Lung microvascular endothelial cell (primary cell): ENCODE measurements around the gene TELO2. TPM values are rescaled to one million over a fixed set of nuclear protein-coding genes. Genes with fewer than 3 reads are reported as not detected.

Experiments used
- DNase-seq, 2 donors: peaks; one replicate each; pipeline versions ENCODE4 v3.0.0 to v3.0.0-alpha.2; 2010; ENCODE audit warnings: low read depth in 2 of 2
- total RNA-seq: library from RNA; depleted of rRNA; stranded (reverse); fragments of >200 nt; gene quantifications from 2 replicates; pipeline ENCODE4 v1.2.1, GENCODE V29; 2014

Gene TELO2
- total RNA-seq, 1 donor from 2014 or later, result 17.9 TPM

DNA sequence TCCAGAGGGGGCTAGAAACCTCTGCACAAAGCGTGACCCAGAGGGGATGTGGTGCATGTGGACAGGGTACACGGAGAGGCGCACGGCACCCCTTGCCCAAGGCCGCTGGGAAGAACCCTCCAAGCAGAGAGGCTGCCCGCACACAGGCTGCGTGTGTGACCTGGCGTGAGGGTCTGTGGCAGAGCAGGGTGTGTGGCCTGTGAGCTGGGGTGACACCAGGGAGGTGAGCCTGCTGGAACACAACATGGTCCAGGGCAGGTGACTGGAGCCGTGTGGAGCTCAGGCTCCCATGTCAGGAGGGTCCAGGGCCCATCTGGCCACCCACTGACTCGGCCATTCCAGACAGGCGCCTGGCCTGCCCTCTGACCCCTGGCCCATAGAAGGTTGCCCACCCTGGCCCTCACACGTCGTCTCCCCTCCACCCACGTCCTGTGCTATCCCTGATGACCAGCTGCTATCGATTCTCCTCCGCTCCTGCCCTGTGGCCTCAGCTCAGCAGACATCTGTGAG lies 25.5 kb downstream of the TELO2 start:
- DNase-seq, result no peak

DNA sequence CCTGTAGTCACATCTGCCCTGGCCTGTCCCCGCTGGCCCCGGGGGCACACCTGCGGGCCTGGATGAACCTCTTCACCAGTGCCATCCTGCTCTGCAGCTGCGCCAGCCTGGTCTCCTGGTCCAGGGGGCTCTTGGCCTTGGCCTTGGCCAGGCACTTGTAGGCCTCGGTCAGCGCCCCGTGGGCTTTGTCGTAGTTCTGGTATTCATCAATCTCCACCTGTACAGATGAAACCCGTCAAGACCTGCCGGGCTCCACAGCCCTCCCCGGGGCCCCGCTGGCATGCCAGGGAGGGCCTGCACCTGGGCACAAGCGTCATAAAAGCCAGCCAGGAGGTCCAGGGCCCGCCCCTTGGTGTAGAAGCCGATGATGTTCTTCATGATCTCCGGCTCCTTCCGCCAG lies 26.7 kb downstream of the TELO2 start:
- no peak for DNase-seq

DNA sequence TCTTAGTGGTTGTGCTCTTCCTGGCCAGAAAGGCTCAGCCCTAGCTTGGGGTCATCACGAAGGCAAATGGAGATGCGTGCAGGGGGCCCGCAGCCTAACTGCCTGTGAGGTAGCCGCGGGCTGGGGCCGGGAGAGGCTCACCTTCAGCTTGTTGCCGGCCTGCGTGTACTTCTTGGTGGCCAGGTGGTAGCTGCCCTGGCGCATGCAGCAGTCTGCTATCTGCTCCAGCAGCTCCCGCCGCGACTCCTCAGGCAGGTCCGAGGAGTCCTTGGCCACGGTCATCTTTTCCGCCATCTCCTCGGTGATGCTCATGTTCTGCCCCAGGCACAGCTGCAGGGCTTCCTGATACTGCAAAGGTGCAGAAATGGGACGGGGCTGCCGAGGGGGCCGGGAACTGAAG lies 27.3 kb downstream of the TELO2 start:
- DNase-seq, result no peak

DNA sequence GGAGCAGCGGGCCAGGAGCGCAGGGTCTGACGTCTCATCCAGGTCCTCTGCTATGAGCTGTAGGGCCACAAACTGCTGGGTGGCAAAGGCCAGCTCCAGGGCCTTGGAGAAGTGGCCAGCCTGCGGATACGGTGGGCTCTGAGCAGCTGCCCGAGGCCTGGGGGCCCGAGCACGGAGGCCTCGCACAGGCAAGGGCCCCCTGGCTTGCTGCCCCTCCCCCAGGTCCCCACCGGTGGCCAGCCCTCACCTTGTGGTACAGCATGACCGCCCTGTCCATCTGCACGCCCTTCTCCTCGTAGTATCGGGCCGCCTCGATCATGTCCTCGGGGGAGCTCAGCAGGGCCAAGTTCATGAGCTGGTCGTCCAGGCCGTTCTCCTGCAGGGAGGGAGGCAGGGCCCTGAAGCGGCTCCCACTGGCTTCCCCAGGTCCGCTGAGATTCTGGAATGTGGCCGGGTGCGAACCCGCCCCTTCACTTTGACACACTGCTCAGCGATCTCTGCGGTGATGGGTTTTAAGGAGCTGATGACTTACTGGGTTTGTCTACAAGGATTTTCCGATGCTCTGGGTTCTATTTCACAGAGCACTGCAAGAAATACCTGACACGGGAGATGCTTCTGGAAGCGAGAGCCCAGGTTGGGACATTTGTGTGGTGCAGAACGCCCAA lies 30.6 kb downstream of the TELO2 start:
- DNase-seq, result no peak

DNA sequence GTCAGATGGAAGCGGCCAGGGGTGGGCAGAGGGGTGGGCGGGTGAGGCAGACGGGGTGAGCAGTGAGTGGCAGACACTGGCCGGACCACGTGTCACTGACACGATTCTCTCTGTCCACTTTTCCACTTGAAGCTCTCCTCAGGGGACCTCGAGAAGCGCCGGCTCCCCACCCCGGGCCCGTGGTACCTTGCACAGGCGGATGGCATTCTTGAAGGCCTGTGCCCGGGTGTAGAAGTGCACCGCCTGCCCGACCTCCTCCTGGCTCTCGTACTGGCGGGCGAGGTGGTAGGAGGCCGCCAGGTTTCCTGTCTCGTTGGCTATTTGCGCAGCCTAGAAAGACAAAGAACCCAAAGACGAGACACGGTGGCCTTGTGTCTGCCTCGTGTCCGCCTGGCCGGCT lies 31.2 kb downstream of the TELO2 start:
- no peak for DNase-seq

DNA sequence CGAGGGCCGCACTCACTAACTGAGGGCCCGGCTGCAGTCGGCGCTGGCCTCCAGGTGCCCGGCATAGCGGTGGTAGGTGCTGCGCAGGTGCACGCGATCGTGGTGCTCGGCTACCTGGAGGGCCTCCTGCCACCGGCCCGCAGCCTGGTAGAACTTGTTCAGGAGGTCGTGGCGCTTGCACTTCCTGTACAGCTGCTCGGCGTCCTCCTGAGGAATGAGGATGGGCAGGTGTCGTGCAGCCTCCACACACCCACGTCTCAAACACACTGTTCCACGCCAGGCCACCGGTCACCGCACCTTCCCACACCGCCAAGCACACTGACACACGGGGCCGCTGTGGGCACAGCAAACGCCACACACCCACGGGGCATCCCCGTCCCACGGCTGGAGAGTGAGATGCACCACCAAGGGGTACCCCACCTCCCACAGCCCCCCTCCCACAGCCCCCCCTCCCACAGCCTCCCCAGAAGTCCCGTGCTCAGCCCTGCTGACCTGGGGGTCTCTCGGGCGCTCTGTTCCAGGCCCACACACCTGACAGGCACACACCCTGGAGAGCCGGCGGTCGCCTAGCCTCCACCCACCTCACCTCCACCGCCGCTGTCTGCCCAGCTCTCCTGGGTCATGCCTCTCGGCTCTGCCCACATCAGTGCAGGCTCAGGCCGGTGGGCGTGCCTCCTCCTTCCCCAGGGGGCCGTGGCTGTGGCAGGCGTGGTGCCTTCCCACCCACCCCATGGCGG lies 32.9 kb downstream of the TELO2 start:
- no peak for DNase-seq

DNA sequence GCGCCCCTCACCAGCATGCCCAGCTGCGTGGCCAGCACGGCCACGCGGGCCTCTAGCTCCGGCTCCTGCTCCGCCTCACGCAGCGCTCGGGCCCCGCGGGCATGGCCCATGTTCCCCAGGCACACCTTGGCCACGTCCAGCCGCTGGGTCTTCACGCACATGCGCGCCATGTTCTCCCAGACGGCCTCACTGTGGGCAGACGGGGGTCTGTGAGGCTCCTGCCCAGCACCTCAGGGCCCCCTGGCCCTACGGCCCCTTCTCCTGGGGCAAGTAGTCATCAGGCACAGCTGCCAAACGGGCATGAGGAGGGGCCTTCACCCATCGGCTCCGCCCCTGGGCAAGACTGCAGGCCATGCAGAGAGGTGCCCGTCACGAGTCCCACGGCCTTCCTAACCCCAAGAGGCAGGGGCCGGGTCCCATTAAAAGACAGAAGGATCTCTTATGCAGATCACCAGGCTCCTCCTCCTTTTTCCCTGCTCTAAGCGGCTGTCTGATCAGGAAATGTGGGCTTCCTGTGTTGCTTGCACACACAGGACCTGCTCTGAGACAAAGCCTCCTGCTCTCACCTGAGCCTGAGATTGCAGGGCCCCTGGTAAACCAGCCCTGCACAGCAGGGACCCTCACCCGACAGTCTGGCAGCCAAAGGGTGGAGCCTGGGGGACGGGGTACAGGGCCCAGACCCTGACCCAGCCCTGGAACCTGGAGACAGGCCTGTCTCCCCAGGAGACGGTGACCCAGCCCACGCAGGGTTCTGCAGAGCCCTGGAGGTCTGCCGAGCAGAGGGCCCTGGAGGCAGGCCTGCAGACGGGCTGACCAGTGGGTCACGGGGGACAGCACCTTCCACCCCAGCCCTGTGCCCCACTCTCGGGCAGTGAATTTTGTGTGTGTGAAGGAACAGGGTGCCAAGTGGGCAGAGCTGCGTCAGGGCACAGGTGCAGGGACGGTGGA lies 33.7 kb downstream of the TELO2 start:
- DNase-seq, result peak in 1 of 2 donors; percentile 23

DNA sequence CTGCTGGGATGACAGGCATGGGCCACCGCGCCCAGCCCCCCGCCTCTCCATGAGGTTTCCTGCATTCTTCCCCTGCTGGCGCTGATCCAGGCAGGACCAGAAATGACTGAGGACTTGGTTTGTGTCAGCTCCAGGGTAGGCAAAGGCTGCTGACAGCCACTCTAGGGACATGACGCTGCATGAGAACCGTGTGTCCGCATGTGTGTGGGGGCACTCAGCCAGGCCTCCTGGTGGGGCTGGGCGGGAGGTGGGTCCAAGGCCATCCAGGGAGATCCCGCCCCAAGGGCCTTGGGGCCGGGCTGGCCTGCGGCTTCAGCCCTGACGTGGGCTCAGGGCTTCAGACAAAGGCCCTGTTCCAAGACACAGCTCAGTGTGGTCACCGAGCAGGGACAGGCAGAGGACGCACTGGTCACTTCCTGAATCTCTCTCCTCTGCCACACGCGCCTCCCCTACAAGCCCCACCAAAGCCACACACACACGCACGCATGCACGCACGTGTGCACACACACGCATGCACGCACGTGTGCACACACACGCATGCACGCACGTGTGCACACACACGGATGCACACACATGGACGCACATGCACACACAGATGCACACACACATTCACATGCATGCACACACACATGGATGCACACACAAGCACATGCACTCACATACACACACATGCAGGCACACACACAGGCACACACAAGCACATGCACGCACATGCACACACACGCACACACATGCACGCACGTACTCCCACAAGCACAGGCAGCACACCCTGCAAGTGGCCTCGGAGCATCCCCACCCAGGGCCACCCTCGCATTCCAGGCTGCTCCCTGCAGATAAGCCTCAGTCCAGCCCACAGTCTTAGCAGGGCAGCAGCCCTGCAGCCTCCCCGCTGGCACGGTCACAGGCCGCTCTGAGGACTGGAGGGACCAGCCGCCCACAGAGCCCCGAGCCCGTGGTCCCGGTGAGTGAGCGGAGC lies 35.0 kb downstream of the TELO2 start:
- DNase-seq, result peak; percentile 59 to 81

DNA sequence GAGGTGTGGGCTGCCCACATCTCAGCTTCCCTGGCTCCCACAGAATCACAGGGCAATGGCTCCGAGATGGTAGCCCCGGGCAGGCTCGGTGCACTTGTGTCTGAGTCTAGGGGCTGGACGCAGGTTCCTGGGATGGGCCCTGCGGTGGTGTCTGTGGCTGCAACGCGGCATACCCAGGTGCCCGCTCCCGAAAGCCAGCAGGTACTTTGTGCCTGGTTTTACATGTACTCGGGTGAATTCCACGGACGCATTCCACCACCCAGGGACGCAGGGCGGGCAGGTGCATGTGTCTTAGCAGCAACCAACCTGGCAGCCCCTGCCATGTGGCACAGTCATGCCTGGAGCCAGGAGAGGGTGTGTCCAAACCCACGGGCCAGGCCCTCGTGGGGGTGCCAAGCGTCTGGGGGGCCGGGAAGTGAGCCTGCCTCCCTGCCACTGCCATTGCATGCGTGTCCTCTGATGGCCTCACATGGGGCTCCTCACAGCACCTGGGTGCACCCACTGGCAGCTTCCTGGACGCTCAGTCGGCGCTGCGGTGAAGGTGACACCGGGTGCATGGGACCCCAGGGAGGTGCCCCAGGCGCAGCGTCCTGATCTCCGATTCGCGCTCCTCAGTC lies 35.9 kb downstream of the TELO2 start:
- DNase-seq, result no peak

DNA sequence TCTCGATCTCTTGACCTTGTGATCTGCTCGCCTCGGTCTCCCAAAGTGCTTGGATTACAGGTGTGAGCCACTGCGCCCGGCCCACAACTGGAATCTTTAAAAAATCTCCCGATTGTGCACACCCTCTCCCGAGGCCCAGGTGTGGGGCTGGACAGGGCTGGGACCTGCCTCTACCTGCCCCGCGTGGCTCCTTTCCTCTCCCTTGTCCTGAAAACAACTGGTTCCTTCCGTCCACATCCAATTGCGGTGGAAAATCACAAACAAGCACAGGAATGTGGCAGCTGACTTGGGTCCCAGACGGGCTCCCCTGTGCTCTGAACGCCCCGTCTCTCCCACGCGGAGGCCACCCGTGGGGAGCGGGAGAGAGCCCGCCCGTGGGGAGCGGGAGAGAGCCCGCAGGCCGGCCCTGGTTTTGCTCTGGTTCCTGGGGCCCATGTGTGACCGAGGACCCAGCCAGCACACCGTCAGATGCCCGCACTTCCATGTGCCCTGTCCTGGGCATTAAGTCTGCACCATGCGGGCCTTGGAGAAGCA lies 37.3 kb downstream of the TELO2 start:
- DNase-seq, result no peak

DNA sequence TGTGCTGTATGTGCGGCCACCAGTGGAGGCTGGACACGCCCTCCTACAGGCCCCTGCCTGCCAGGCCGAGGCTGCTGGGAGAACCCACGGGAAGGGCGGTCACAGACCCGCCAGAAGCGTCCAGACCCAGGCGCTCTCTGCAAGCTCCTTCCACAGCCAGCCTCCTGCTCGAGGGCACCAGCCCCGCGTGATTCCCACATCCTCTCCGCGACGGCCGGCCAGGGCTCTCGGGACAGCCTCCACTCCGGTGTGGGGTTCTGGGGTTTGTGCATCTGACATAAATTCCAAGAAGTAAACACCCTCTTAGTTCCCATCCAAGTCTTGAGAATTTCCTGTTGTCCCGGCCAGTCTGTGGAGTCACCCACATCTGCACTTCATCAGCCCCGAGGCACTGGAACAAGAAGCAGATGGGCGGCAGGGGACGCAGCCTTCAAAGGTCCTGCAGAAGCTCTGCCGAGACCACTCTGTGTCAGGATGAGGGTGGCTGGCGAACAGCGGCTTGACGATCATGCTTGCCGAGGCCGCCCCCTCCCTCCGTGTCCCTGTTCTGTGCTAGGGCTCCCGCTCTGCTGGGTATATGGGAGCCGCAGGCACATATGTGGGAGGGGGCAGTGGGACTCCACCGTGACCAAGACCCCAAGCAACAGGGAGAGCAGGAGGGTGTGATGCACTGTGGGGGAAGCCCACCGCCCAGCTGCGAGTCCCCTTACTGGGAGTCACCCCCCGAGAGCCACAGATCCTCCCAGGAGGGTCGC lies 37.9 kb downstream of the TELO2 start:
- peak in 1 of 2 donors; percentile 45 for DNase-seq

DNA sequence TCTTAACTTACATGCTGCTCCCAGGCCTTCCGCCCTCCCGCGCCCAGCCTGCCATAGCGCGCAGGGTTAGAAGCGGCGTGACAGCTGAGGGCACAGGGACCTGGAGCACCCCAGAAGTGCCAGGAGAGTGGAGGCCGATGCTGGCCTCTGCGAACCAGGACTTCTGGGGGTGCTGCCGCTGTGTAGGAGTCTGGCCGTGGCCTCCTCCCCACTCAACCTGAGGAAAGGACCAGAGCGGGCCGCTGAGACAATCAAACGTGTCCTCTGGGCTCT lies 38.4 kb downstream of the TELO2 start:
- DNase-seq, result no peak

DNA sequence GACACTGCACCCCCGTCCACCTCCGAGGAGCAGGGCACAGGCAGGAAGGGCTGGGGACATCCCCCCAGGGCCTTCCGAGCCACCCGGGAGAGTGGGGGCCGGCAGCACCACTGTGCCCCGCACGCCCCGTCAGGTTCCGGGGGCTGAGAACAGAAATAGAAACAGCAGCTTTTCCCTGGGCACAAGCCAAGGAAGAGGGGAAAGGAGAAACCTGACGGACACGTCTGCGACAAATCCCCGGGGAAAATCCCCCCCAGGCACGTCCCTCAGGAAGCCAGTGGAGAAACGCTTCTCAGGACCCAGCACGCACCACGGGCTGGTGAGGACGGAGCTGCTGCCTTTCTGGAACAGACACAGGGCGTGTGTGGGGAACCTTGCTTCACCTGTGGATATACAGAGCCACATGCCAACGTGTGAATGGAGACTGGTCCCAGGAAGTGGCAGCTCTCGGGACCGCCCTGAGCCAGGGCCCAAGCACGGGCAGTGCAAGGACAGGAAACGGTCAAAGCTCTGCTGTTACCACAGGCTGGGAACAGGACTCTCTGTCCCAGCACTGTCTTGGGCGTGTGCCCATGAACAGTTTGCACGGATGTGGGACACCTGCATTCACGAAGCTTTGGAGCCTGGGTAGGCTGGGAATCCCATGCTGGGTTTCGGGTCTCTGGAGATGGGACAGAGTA lies 39.1 kb downstream of the TELO2 start:
- peak; percentile 32 to 60 for DNase-seq

DNA sequence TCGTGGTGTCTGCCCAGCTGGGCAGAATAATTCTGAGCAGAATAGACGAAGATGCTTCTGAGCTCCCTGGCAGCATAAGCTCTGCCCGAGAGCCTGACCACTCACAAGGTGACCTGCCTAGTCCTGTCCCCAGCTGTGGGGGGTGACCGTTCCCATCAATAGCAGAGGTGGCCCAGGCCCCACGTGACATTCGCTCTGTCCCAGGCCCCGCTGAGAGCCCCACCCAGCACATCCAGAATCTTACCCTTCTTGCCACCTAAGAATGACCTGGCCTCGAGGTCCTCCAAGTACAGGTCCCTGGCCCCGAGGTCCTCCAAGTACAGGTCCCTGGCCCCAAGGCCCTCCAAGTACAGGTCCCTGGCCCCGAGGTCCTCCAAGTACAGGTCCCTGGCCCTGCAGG lies 39.6 kb downstream of the TELO2 start:
- DNase-seq, result no peak

DNA sequence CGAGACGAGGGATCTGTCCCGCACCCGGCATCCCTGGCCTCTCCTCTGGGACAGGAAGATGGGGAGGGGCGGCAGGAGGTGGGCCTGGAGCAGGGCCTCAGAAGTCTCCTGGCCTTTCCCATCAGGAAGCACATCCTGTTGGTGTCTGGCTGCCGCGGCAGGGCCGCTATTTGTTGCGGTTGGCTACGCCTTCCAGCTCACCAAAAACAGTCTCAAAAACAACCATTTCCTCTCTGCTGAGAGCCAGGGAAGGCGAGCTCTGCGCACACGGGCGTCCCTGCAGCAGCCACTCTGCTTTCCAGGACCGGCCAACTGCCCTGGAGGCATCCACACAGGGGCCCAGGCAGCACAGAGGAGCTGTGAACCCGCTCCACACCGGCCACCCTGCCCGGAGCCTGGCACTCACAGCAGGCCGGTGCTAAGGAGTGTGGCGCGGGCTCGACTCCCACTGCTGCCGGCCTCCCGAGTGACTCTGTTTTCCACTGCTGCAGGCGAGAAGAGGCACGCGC lies 40.3 kb downstream of the TELO2 start, which contains the start of gene TMEM204:
TMEM204 (plus strand) TSS at position 224 of the 509 bp plus-strand sequence. CDS start 610 bp downstream, outside the sequence.
- peak; percentile 80 to 84 for DNase-seq

DNA sequence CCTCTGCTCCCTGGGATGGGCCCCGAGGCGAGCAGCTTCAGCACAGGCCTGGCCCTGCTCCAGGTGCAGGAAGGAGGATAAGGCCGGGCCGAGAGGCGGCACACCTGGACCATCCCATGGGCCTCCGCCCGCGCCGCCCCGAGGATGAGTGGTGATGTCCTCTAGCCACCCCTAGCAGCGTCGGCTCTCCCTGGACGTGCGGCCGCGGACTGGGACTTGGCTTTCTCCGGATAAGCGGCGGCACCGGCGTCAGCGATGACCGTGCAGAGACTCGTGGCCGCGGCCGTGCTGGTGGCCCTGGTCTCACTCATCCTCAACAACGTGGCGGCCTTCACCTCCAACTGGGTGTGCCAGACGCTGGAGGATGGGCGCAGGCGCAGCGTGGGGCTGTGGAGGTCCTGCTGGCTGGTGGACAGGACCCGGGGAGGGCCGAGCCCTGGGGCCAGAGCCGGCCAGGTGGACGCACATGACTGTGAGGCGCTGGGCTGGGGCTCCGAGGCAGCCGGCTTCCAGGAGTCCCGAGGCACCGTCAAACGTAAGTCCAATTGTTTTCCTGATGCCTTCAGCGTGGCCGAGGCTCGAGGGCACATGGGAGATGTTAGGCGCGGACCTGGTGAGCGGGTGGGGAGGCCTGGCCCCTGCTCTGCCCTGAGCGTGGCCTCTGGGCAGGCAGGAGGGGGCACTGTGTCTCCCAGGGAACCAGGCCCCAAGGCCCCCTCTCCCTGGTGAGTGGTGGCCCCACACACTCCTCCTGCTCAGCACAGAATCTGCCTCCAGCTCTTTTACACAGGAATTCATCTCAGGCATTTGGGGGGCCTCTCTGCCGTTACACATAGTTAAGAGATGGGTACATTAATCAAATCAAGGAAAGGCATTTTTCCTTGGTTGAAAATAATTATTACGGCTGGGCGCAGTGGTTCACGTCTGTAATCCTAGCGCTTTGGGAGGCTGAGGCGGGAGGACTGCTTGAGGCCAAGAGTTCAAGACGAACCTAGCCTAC lies 41.2 kb downstream of the TELO2 start:
- peak; percentile 48 to 55 for DNase-seq
